Measurements from ENCODE around the gene SLC35E1. TPM values are rescaled to one million over a fixed set of nuclear protein-coding genes. Genes with fewer than 3 reads are reported as not detected.

Gene SLC35E1
- total RNA-seq, 4 donors from 2014 or later: 31.0 to 56.1 (median 42.8) TPM

- no peak for DNase-seq
- Histone ChIP-seq H3K4me1 (peaks cover 5 to 18% (median 14%) of the 10 kb centered on the region in 4 donors), H3K9me3 (no peaks in the 10 kb centered on the region), H3K27ac (no peak overlapping the region), H3K4me3 (no peak overlapping the region), H3K36me3 (peaks cover 0 to 44% (median 19%) of the 10 kb centered on the region in 4 donors), H3K27me3 (no peaks in the 10 kb centered on the region)
- in situ Hi-C loops (cut with MboI; ENCODE audit: low pct_ligation_motif_present in 1 of 4, low pct_unique_long_range_greater_than_20kb in 1 of 4, low sequenced_read_pairs in 3 of 4) (no loop called here), intact Hi-C loops (cut with DNase I; ENCODE audit: low total_unique reads) (no loop called here)
- TF ChIP-seq EP300 (IDR thresholded peaks at IDR 0.05; ENCODE audit: low read depth) (no peak), POLR2A (IDR thresholded peaks at IDR 0.05) (no peak), POLR2AphosphoS5 (IDR thresholded peaks at IDR 0.05) (no peak)
- TF ChIP-seq, protein P1, sequence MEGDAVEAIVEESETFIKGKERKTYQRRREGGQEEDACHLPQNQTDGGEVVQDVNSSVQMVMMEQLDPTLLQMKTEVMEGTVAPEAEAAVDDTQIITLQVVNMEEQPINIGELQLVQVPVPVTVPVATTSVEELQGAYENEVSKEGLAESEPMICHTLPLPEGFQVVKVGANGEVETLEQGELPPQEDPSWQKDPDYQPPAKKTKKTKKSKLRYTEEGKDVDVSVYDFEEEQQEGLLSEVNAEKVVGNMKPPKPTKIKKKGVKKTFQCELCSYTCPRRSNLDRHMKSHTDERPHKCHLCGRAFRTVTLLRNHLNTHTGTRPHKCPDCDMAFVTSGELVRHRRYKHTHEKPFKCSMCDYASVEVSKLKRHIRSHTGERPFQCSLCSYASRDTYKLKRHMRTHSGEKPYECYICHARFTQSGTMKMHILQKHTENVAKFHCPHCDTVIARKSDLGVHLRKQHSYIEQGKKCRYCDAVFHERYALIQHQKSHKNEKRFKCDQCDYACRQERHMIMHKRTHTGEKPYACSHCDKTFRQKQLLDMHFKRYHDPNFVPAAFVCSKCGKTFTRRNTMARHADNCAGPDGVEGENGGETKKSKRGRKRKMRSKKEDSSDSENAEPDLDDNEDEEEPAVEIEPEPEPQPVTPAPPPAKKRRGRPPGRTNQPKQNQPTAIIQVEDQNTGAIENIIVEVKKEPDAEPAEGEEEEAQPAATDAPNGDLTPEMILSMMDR (IDR thresholded peaks at IDR 0.05): no peak
- WGBS, 2 donors (ENCODE audit: low coverage in 1 of 2): 94% methylated on average over 8 of the region's 9 CpGs; no CpG with 5 or more reads in 1 of the 2 donors
Measured at GRCh38 chr19:16536130-16536529, 36.1 kb downstream of the SLC35E1 start.

DNA sequence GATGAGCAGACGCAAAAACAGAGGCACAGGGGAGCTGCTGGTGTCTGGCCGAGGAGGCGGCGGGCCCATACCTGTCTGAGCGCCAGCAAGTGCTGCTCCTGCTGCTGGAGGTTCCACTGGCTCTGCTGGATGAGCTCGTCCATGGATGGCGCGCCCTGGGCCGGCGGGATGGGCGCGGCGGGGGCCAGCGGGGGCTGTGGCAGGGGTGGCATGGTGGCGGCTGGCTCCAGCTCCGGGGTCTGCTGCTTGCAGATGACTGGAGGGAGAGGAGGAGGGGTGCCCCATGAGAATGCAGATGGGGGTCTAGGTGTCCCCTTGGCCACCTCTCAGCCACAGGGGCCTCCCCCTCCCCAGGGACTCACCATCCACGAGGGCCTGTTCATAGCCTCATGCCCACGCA, 36.8 kb downstream of the SLC35E1 start:
- 94% methylated on average over 16 of the region's 18 CpGs; no CpG with 5 or more reads in 1 of the 2 donors for WGBS, 2 donors (ENCODE audit: low coverage in 1 of 2)
- no peak for TF ChIP-seq EP300 (IDR thresholded peaks at IDR 0.05; ENCODE audit: low read depth)
- H3K9me3 ChIP-seq: no peaks in the 10 kb centered on the region
- in situ Hi-C loops (cut with MboI; ENCODE audit: low pct_ligation_motif_present in 1 of 4, low pct_unique_long_range_greater_than_20kb in 1 of 4, low sequenced_read_pairs in 3 of 4): no loop called here
- no peak overlapping the region for H3K27ac ChIP-seq
- peaks cover 0 to 11% (median 7%) of the 10 kb centered on the region in 4 donors for H3K4me1 ChIP-seq
- peaks cover 0 to 52% (median 25%) of the 10 kb centered on the region in 4 donors for H3K36me3 ChIP-seq
- no peaks in the 10 kb centered on the region for H3K27me3 ChIP-seq
- DNase-seq: no peak
- H3K4me3 ChIP-seq: no peak overlapping the region
- intact Hi-C loops (cut with DNase I; ENCODE audit: low total_unique reads): no loop called here

- DNase-seq: no peak
- Histone ChIP-seq H3K27ac (no peak overlapping the region), H3K36me3 (peaks cover 0 to 68% (median 36%) of the 10 kb centered on the region in 4 donors), H3K27me3 (no peaks in the 10 kb centered on the region), H3K4me3 (no peak overlapping the region), H3K9me3 (no peaks in the 10 kb centered on the region), H3K4me1 (no peaks in the 10 kb centered on the region)
- in situ Hi-C loops (cut with MboI; ENCODE audit: low pct_ligation_motif_present in 1 of 4, low pct_unique_long_range_greater_than_20kb in 1 of 4, low sequenced_read_pairs in 3 of 4) (no loop called here), intact Hi-C loops (cut with DNase I; ENCODE audit: low total_unique reads) (no loop called here)
- TF ChIP-seq POLR2AphosphoS5 (IDR thresholded peaks at IDR 0.05) (no peak), POLR2A (IDR thresholded peaks at IDR 0.05) (no peak), EP300 (IDR thresholded peaks at IDR 0.05; ENCODE audit: low read depth) (no peak)
- TF ChIP-seq, protein P1 (IDR thresholded peaks at IDR 0.05): no peak
- 91% methylated on average over 41 of the region's 47 CpGs; no CpG with 5 or more reads in 1 of the 2 donors for WGBS, 2 donors (ENCODE audit: low coverage in 1 of 2)
Measured at GRCh38 chr19:16532440-16533234, 39.6 kb downstream of the SLC35E1 start.

GRCh38 chr19:16531380-16531669, 40.9 kb downstream of the SLC35E1 start:
- in situ Hi-C loops (cut with MboI; ENCODE audit: low pct_ligation_motif_present in 1 of 4, low pct_unique_long_range_greater_than_20kb in 1 of 4, low sequenced_read_pairs in 3 of 4) (no loop called here), intact Hi-C loops (cut with DNase I; ENCODE audit: low total_unique reads) (no loop called here)
- no peak for DNase-seq
- 91 to 100% methylated on average over 1 to 12 of the region's 12 CpGs for WGBS, 2 donors (ENCODE audit: low coverage in 1 of 2)
- no peak overlapping the region for H3K4me3 ChIP-seq
- H3K27ac ChIP-seq: no peak overlapping the region
- TF ChIP-seq EP300 (IDR thresholded peaks at IDR 0.05; ENCODE audit: low read depth): no peak
- TF ChIP-seq POLR2AphosphoS5 (IDR thresholded peaks at IDR 0.05): no peak
- TF ChIP-seq, protein P1 (IDR thresholded peaks at IDR 0.05): no peak
- no peak for TF ChIP-seq POLR2A (IDR thresholded peaks at IDR 0.05)
- no peaks in the 10 kb centered on the region for H3K9me3 ChIP-seq
- H3K4me1 ChIP-seq: no peaks in the 10 kb centered on the region
- H3K27me3 ChIP-seq: no peaks in the 10 kb centered on the region
- H3K36me3 ChIP-seq: peaks cover 0 to 80% (median 42%) of the 10 kb centered on the region in 4 donors

Measured in transverse colon (tissue), 4 donors.